K562 (cell line): ENCODE results near the gene RCOR3. TPM values are rescaled to one million over a fixed set of nuclear protein-coding genes. Genes with fewer than 3 reads are reported as not detected.

Source experiments
- ATAC-seq: fragments of 200-7000 bp; cut with Tn5 transposase; 3 replicates; pipeline ENCODE4 v1.9.1; 2020; ENCODE audit warnings: moderate library complexity
- BruUV-seq: library from RNA; stranded (reverse); fragments of 400-500 nt; replicated peaks from 2 replicates; lab custom pipeline; 2021; lab: Mats Ljungman, UMichigan
- CTCF ChIA-PET: fragments of 300-600 bp; formaldehyde crosslinking; extraction: SDS; loops from one replicate; lab custom pipeline; 2021; ENCODE audit warnings: low intra/inter-chr PET ratio; lab: Yijun Ruan, JAX
- POLR2A ChIA-PET: fragments of 300-600, 350-650 bp; sonication (Branson Sonifier 250); formaldehyde crosslinking; extraction: SDS; loops from one replicate; lab custom pipeline; 2021; ENCODE audit warnings: antibody characterized with exemption, inconsistent platforms; lab: Yijun Ruan, JAX
- DNase-seq, 4 experiments: peaks; one replicate each; pipeline versions ENCODE4 v3.0.0 to v3.0.0-alpha.2; 2011 to 2018; ENCODE audit warnings: low spot score in 3 of 4, mixed read lengths in 3 of 4; ENCODE audit errors: extremely low read depth in 1 of 4
- FAIRE-seq: peaks from 2 replicates; lab custom pipeline; 2011; peaks lifted over from hg19 to GRCh38; lab: Jason Lieb, UNC
- H2AFZ ChIP-seq: 2 replicates; pipeline ENCODE4 v1.6.0; 2011; ENCODE audit warnings: low read depth, low read length, control low read depth, inconsistent platforms
- H3K27ac ChIP-seq: fragments of 200-600 bp; 3 replicates; pipeline ENCODE4 v1.8.0; 2011; ENCODE audit warnings: low read depth, mild to moderate bottlenecking, control low read depth, inconsistent platforms, low read length, moderate library complexity, mixed read lengths; ENCODE audit errors: extremely low read depth
- H3K27me3 ChIP-seq, 2 experiments: fragments of 300-600 bp in 1 of 2; 2 replicates in 1 of 2; 3 replicates in 1 of 2; pipeline versions ENCODE4 v1.6.0 to v1.8.0; 2011; ENCODE audit warnings: inconsistent platforms in 2 of 2, low read length in 2 of 2, mild to moderate bottlenecking in 1 of 2, mixed read lengths in 1 of 2, moderate library complexity in 1 of 2; ENCODE audit not compliant: control insufficient read depth in 2 of 2, insufficient read depth in 2 of 2
- H3K36me3 ChIP-seq: fragments of 300-600 bp; 3 replicates; pipeline ENCODE4 v1.8.0; 2011; ENCODE audit warnings: mild to moderate bottlenecking, low read length, inconsistent platforms; ENCODE audit not compliant: control insufficient read depth, insufficient read depth
- H3K4me1 ChIP-seq, 2 experiments: fragments of 200-600 bp in 1 of 2; replicated peaks in 1 of 2; 2 replicates in 1 of 2; 3 replicates in 1 of 2; pipeline versions ENCODE4 v1.5.1 to v1.8.0; 2011; ENCODE audit warnings: inconsistent platforms in 2 of 2, low read length in 2 of 2, mild to moderate bottlenecking in 1 of 2, mixed read lengths in 1 of 2, moderate library complexity in 1 of 2; ENCODE audit not compliant: control insufficient read depth in 2 of 2, insufficient read depth in 2 of 2
- H3K4me2 ChIP-seq: 2 replicates; pipeline ENCODE4 v1.6.1; 2011; ENCODE audit warnings: low read length, control low read depth, inconsistent platforms, mixed read lengths; ENCODE audit not compliant: insufficient read depth
- H3K4me3 ChIP-seq: fragments of 200-600 bp; sonication (generic), shearing (Covaris generic); 2 replicates; pipeline ENCODE4 v1.5.1; 2016; ENCODE audit warnings: control low read depth, inconsistent platforms
- H3K79me2 ChIP-seq: fragments of 200-600 bp; 3 replicates; pipeline ENCODE4 v1.8.0; 2011; ENCODE audit warnings: low read length, inconsistent platforms; ENCODE audit not compliant: control insufficient read depth, insufficient read depth
- H3K9ac ChIP-seq, 2 experiments: 2 replicates each; pipeline versions ENCODE4 v1.6.0 to v1.6.1; 2011; ENCODE audit warnings: low read depth in 2 of 2, low read length in 2 of 2, control low read depth in 1 of 2, inconsistent platforms in 1 of 2, mild to moderate bottlenecking in 1 of 2, mixed read lengths in 1 of 2; ENCODE audit not compliant: insufficient read depth in 1 of 2
- H3K9me1 ChIP-seq: one replicate; pipeline ENCODE4 v1.6.0; 2011; ENCODE audit warnings: inconsistent platforms, mild to moderate bottlenecking, low read length, moderate library complexity; ENCODE audit not compliant: control insufficient read depth, insufficient read depth
- H3K9me3 ChIP-seq: replicated peaks from 2 replicates; pipeline ENCODE4 v1.5.1; 2011; ENCODE audit warnings: low read depth, low read length, inconsistent platforms; ENCODE audit not compliant: control insufficient read depth, insufficient read depth
- H4K20me1 ChIP-seq: replicated peaks from 2 replicates; pipeline ENCODE4 v1.6.1; 2011; ENCODE audit warnings: low read length, inconsistent platforms, mixed read lengths; ENCODE audit not compliant: control insufficient read depth, insufficient read depth
- SREBF2 ChIP-seq: sonication (generic); formaldehyde crosslinking; IDR thresholded peaks from 2 replicates; pipeline ENCODE4 v1.4.0; 2020; ENCODE audit warnings: mild to moderate bottlenecking, missing genetic modification reagents
- ZKSCAN1 ChIP-seq: fragments of 150-350 bp; IDR thresholded peaks from 2 replicates; pipeline ENCODE4 v1.6.1; 2016; ENCODE audit warnings: low read depth, low read length
- WGBS: fragments of 100-300 bp; shearing (Covaris generic); methylation state at CpG from one replicate; pipeline ENCODE4 v1.1.6; 2016; ENCODE audit warnings: low coverage, mixed read lengths; ENCODE audit not compliant: insufficient coverage; ENCODE audit errors: missing lambda C conversion rate; 5-methylcytosine and 5-hydroxymethylcytosine counted together
- in situ Hi-C: fragments of 300-500 bp; cut with MboI; formaldehyde crosslinking; loops from 4 replicates; pipeline ENCODE4 v1.15.0; 2018; ENCODE audit warnings: inconsistent platforms, mixed read lengths
- intact Hi-C: fragments of 100-400 bp; cut with micrococcal nuclease; formaldehyde crosslinking; loops from 2 replicates; pipeline ENCODE4 v1.14.2; 2022
- polyA plus RNA-seq, 8 experiments: library from polyadenylated mRNA; depleted of rRNA in 4 of 8; stranded (reverse) in 5 of 8; unstranded in 3 of 8; fragments of >200 nt; fragmentation: Nextera tagmentation in 2 of 8; fragmentation: Illumina TruSeq in 1 of 8; extraction: Ambion mirVana in 2 of 8; extraction: Trizol in 1 of 8; gene quantifications; 2 replicates each; pipeline versions ENCODE4 v1.2.1 to v1.2.3, GENCODE V29; 2011 to 2014; ENCODE audit warnings: inconsistent platforms in 1 of 8, missing spikeins in 1 of 8
- total RNA-seq, 7 experiments: library from RNA; depleted of rRNA in 6 of 7; stranded (reverse); fragments of >200 nt in 6 of 7; fragmentation: Illumina TruSeq in 2 of 7; extraction: Trizol in 2 of 7; gene quantifications; 2 replicates each; pipeline versions ENCODE4 v1.2.1 to v1.2.3, GENCODE V29; 2011 to 2021; ENCODE audit warnings: low replicate concordance in 1 of 7
- TF ChIP-seq, protein P1 (sequence below): sonication (generic); formaldehyde crosslinking; IDR thresholded peaks from 2 replicates; pipeline ENCODE4 v1.8.0; 2023; ENCODE audit warnings: missing genetic modification reagents, mild to moderate bottlenecking, borderline replicate concordance
- TF ChIP-seq, protein P2 (sequence below): fragments of 450-650 bp; IDR thresholded peaks from 2 replicates; pipeline ENCODE4 v1.6.1; 2017; ENCODE audit warnings: antibody characterized with exemption, mild to moderate bottlenecking

The RCOR3 gene
- total and polyA plus RNA-seq, 9 of the 15 experiments (the other 6 are each of a cell fraction or from before 2014, with no cell fraction given): 9.7 to 42.7 (median 29.5) TPM

DNA sequence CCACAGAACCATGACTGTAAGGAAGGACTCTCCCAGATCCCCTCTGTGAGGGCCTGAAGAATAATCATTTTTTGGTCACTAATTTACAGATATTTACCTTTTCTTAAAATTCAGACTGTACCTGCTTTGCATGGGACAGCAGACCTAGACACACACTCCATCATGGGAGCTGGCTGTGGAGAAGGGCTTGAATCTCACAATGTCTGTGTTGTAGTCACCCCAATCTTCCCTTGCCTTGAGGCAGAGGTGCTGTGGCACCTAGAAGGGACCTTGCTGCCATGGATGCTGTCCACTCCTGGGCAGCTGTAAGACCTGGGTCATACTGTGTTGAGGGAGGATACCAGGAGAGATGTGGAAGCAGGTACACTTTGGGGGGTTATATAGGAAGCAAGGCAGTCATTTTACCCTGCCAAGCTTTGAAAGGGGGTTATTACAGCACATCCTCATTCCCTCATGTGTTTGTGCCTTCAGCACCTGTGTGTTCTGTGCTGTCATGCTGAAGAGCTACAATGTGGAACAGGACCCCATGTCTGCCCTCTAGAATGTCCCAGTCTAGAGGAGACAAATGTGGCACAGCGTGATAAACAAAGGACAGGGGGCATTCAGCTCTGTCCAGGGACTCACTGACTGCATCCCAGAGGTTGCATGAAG, 94.5 kb downstream of the RCOR3 start:
- Histone ChIP-seq H3K4me3 (no peak overlapping the region), H3K27ac (no peak overlapping the region), H3K4me2 (no peak overlapping the region), H3K79me2 (no peaks in the 10 kb centered on the region), H2AFZ (no peak overlapping the region), H3K4me1 (no peaks in the 10 kb centered on the region; a peak in 2 of 5 replicates), H3K36me3 (peaks cover 6% of the 10 kb centered on the region; the same call in 1 of the 3 replicates), H3K9me3 (0 out of 2 replicates have a peak, but pooled peaks cover 5% of the 10 kb centered on the region), H4K20me1 (no peaks in the 10 kb centered on the region), H3K27me3 (no peaks in the 10 kb centered on the region), H3K9ac (no peak overlapping the region), H3K9me1 (no peaks in the 10 kb centered on the region)
- DNase-seq (no peak), ATAC-seq (no peak), FAIRE-seq (no peak)
- in situ Hi-C loops (no loop called here), intact Hi-C loops (loop anchor here (2.0 kb wide), 1 partner anchor 31 kb away; no protein-coding TSS in a partner anchor)
- BruUV-seq: no TSS peak
- TF ChIP-seq ZKSCAN1: no peak
- TF ChIP-seq, protein P1, sequence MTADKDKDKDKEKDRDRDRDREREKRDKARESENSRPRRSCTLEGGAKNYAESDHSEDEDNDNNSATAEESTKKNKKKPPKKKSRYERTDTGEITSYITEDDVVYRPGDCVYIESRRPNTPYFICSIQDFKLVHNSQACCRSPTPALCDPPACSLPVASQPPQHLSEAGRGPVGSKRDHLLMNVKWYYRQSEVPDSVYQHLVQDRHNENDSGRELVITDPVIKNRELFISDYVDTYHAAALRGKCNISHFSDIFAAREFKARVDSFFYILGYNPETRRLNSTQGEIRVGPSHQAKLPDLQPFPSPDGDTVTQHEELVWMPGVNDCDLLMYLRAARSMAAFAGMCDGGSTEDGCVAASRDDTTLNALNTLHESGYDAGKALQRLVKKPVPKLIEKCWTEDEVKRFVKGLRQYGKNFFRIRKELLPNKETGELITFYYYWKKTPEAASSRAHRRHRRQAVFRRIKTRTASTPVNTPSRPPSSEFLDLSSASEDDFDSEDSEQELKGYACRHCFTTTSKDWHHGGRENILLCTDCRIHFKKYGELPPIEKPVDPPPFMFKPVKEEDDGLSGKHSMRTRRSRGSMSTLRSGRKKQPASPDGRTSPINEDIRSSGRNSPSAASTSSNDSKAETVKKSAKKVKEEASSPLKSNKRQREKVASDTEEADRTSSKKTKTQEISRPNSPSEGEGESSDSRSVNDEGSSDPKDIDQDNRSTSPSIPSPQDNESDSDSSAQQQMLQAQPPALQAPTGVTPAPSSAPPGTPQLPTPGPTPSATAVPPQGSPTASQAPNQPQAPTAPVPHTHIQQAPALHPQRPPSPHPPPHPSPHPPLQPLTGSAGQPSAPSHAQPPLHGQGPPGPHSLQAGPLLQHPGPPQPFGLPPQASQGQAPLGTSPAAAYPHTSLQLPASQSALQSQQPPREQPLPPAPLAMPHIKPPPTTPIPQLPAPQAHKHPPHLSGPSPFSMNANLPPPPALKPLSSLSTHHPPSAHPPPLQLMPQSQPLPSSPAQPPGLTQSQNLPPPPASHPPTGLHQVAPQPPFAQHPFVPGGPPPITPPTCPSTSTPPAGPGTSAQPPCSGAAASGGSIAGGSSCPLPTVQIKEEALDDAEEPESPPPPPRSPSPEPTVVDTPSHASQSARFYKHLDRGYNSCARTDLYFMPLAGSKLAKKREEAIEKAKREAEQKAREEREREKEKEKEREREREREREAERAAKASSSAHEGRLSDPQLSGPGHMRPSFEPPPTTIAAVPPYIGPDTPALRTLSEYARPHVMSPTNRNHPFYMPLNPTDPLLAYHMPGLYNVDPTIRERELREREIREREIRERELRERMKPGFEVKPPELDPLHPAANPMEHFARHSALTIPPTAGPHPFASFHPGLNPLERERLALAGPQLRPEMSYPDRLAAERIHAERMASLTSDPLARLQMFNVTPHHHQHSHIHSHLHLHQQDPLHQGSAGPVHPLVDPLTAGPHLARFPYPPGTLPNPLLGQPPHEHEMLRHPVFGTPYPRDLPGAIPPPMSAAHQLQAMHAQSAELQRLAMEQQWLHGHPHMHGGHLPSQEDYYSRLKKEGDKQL: no peak
- TF ChIP-seq, protein P2, sequence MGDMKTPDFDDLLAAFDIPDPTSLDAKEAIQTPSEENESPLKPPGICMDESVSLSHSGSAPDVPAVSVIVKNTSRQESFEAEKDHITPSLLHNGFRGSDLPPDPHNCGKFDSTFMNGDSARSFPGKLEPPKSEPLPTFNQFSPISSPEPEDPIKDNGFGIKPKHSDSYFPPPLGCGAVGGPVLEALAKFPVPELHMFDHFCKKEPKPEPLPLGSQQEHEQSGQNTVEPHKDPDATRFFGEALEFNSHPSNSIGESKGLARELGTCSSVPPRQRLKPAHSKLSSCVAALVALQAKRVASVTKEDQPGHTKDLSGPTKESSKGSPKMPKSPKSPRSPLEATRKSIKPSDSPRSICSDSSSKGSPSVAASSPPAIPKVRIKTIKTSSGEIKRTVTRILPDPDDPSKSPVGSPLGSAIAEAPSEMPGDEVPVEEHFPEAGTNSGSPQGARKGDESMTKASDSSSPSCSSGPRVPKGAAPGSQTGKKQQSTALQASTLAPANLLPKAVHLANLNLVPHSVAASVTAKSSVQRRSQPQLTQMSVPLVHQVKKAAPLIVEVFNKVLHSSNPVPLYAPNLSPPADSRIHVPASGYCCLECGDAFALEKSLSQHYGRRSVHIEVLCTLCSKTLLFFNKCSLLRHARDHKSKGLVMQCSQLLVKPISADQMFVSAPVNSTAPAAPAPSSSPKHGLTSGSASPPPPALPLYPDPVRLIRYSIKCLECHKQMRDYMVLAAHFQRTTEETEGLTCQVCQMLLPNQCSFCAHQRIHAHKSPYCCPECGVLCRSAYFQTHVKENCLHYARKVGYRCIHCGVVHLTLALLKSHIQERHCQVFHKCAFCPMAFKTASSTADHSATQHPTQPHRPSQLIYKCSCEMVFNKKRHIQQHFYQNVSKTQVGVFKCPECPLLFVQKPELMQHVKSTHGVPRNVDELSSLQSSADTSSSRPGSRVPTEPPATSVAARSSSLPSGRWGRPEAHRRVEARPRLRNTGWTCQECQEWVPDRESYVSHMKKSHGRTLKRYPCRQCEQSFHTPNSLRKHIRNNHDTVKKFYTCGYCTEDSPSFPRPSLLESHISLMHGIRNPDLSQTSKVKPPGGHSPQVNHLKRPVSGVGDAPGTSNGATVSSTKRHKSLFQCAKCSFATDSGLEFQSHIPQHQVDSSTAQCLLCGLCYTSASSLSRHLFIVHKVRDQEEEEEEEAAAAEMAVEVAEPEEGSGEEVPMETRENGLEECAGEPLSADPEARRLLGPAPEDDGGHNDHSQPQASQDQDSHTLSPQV: no peak
- no peak for TF ChIP-seq SREBF2 (CRISPR knock-in tag)
- whole genome bisulfite sequencing: 4% methylated on average over 1 of the region's 1 CpG
- CTCF ChIA-PET: interaction anchor here (0.6 kb wide), 1 partner anchor 30 kb away, joined by 3 read pairs; no protein-coding TSS in a partner anchor
- POLR2A ChIA-PET: interaction anchor here (1.2 kb wide), 1 partner anchor 10 kb away, joined by 5 read pairs; no protein-coding TSS in a partner anchor
